Naive B cell (primary cell): ENCODE measurements around the gene SLC22A6. TPM values are rescaled to one million over a fixed set of nuclear protein-coding genes. Genes with fewer than 3 reads are reported as not detected.
A peak's percentile ranks its signal among the peaks of the same experiment; 100 is the strongest.
"Not testable (repeated sequence)": the region's sequence is repeated elsewhere in the genome, so short reads cannot be mapped to it uniquely, and the experiment has no call there.

ENCODE experiments used
- ATAC-seq, 2 donors: fragments of 150-1000 bp; cut with Tn5 transposase; 2 replicates each; pipeline ENCODE4 v1.10.0; 2021; ENCODE audit warnings: low read depth in 2 of 2, mild to moderate bottlenecking in 2 of 2, moderate library complexity in 2 of 2
- DNase-seq: peaks from one replicate; pipeline ENCODE4 v3.0.0; 2022
- H3K27ac Mint-ChIP-seq, 6 donors: one replicate each; pipeline ENCODE4 v1.8.0; 2020 to 2022; ENCODE audit warnings: mild to moderate bottlenecking in 6 of 6, mixed read lengths in 6 of 6, moderate library complexity in 5 of 6, inconsistent platforms in 2 of 6
- H3K27me3 Mint-ChIP-seq, 3 donors: one replicate each; pipeline ENCODE4 v1.8.0; 2021 to 2022; ENCODE audit warnings: mixed read lengths in 3 of 3, mild to moderate bottlenecking in 1 of 3
- H3K36me3 Mint-ChIP-seq, 2 donors: one replicate each; pipeline ENCODE4 v1.8.0; 2020 to 2022; ENCODE audit warnings: mixed read lengths in 2 of 2, inconsistent platforms in 1 of 2, mild to moderate bottlenecking in 1 of 2
- H3K4me1 Mint-ChIP-seq, 3 donors: one replicate each; pipeline ENCODE4 v1.8.0; 2020 to 2022; ENCODE audit warnings: mixed read lengths in 3 of 3, inconsistent platforms in 1 of 3, mild to moderate bottlenecking in 1 of 3, moderate library complexity in 1 of 3
- H3K4me3 Mint-ChIP-seq, 8 donors: one replicate each; pipeline ENCODE4 v1.8.0; 2020 to 2022; ENCODE audit warnings: mild to moderate bottlenecking in 8 of 8, mixed read lengths in 8 of 8, moderate library complexity in 8 of 8, inconsistent platforms in 2 of 8
- H3K9me3 Mint-ChIP-seq, 7 donors: one replicate each; pipeline ENCODE4 v1.8.0; 2020 to 2022; ENCODE audit warnings: mixed read lengths in 7 of 7, mild to moderate bottlenecking in 5 of 7, inconsistent platforms in 2 of 7, moderate library complexity in 1 of 7
- polyA plus RNA-seq, 6 donors: library from polyadenylated mRNA; unstranded; fragments of 300-500 nt; fragmentation: Illumina TruSeq; gene quantifications; one replicate each; pipeline ENCODE4 v1.2.3, GENCODE V29; 2021; ENCODE audit warnings: low read depth in 6 of 6

Gene SLC22A6
- polyA plus RNA-seq, 6 donors from 2014 or later: not detected

GRCh38 chr11:62976109-62976508 lies 8.7 kb downstream of the SLC22A6 start:
- no peak overlapping the region for H3K27ac Mint-ChIP-seq
- no peaks in the 10 kb centered on the region for H3K36me3 Mint-ChIP-seq
- no peak for ATAC-seq
- H3K4me3 Mint-ChIP-seq: no peak overlapping the region
- no peaks in the 10 kb centered on the region for H3K9me3 Mint-ChIP-seq
- DNase-seq: no peak
- H3K27me3 Mint-ChIP-seq: peaks cover 18 to 57% (median 41%) of the 10 kb centered on the region in 3 donors
- no peaks in the 10 kb centered on the region for H3K4me1 Mint-ChIP-seq

- DNase-seq (no peak), ATAC-seq (no peak)
- Mint-ChIP-seq H3K36me3 (no peaks in the 10 kb centered on the region), H3K4me1 (no peaks in the 10 kb centered on the region), H3K4me3 (no peak overlapping the region), H3K27ac (no peak overlapping the region), H3K27me3 (peaks cover 13 to 54% (median 43%) of the 10 kb centered on the region in 3 donors), H3K9me3 (no peaks in the 10 kb centered on the region)
These were observed 9.8 kb downstream of the SLC22A6 start for GRCh38 chr11:62974848-62975522.

GRCh38 chr11:62965574-62965973 lies 19.2 kb downstream of the SLC22A6 start:
- Mint-ChIP-seq H3K27me3 (peaks cover 28 to 42% (median 41%) of the 10 kb centered on the region in 3 donors), H3K36me3 (no peaks in the 10 kb centered on the region)

GRCh38 chr11:62962391-62962790 lies 22.4 kb downstream of the SLC22A6 start:
- peaks cover 41 to 50% (median 44%) of the 10 kb centered on the region in 3 donors for H3K27me3 Mint-ChIP-seq

More at GRCh38 chr11:62965574-62965973, 19.2 kb downstream of the SLC22A6 start:
- no peak for DNase-seq
- no peak for ATAC-seq
- Mint-ChIP-seq H3K9me3 (peaks cover 0 to 18% (median 5%) of the 10 kb centered on the region in 7 donors), H3K4me3 (no peak overlapping the region), H3K27ac (no peak overlapping the region), H3K4me1 (no peaks in the 10 kb centered on the region)

GRCh38 chr11:62961017-62961570 lies 23.7 kb downstream of the SLC22A6 start:
- DNase-seq: no peak
- no peak overlapping the region for H3K4me3 Mint-ChIP-seq
- H3K27me3 Mint-ChIP-seq: peaks cover 37 to 45% (median 43%) of the 10 kb centered on the region in 3 donors
- no peak for ATAC-seq
- H3K27ac Mint-ChIP-seq: no peak overlapping the region
- no peaks in the 10 kb centered on the region for H3K36me3 Mint-ChIP-seq
- H3K4me1 Mint-ChIP-seq: no peaks in the 10 kb centered on the region
- H3K9me3 Mint-ChIP-seq: peaks cover 0 to under 1% (median 0%) of the 10 kb centered on the region in 7 donors

More at GRCh38 chr11:62962391-62962790, 22.4 kb downstream of the SLC22A6 start:
- ATAC-seq (no peak), DNase-seq (no peak)
- Mint-ChIP-seq H3K27ac (no peak overlapping the region), H3K9me3 (peaks cover 0 to 13% (median 3%) of the 10 kb centered on the region in 7 donors), H3K4me1 (no peaks in the 10 kb centered on the region), H3K4me3 (no peak overlapping the region), H3K36me3 (no peaks in the 10 kb centered on the region)

GRCh38 chr11:62959422-62959980 lies 25.3 kb downstream of the SLC22A6 start:
- ATAC-seq (no peak), DNase-seq (no peak)
- Mint-ChIP-seq H3K27me3 (peaks cover 23 to 40% (median 32%) of the 10 kb centered on the region in 3 donors), H3K36me3 (no peaks in the 10 kb centered on the region), H3K9me3 (no peaks in the 10 kb centered on the region), H3K27ac (peak overlapping the region in 1 of 6 donors; percentile 68), H3K4me3 (no peak overlapping the region), H3K4me1 (no peaks in the 10 kb centered on the region)

- ATAC-seq (no peak), DNase-seq (no peak)
- H3K4me3 Mint-ChIP-seq: no peak overlapping the region
- H3K36me3 Mint-ChIP-seq: no peaks in the 10 kb centered on the region
- peaks cover 30 to 46% (median 37%) of the 10 kb centered on the region in 3 donors for H3K27me3 Mint-ChIP-seq
- H3K9me3 Mint-ChIP-seq: no peaks in the 10 kb centered on the region
- no peaks in the 10 kb centered on the region for H3K4me1 Mint-ChIP-seq
- H3K27ac Mint-ChIP-seq: peak overlapping the region in 1 of 6 donors; percentile 68
These were observed 26.0 kb downstream of the SLC22A6 start for GRCh38 chr11:62958547-62959421.

GRCh38 chr11:62957147-62957546 lies 27.6 kb downstream of the SLC22A6 start:
- Mint-ChIP-seq H3K27ac (no peak overlapping the region), H3K27me3 (peaks cover 30 to 42% (median 31%) of the 10 kb centered on the region in 3 donors)
- no peak for ATAC-seq

GRCh38 chr11:62954478-62954877 lies 30.3 kb downstream of the SLC22A6 start:
- Mint-ChIP-seq H3K4me3 (no peak overlapping the region), H3K27me3 (peaks cover 35 to 41% (median 37%) of the 10 kb centered on the region in 3 donors), H3K36me3 (no peaks in the 10 kb centered on the region)

More at GRCh38 chr11:62957147-62957546, 27.6 kb downstream of the SLC22A6 start:
- H3K36me3 Mint-ChIP-seq: no peaks in the 10 kb centered on the region
- DNase-seq: no peak
- H3K9me3 Mint-ChIP-seq: no peaks in the 10 kb centered on the region
- H3K4me1 Mint-ChIP-seq: no peaks in the 10 kb centered on the region
- no peak overlapping the region for H3K4me3 Mint-ChIP-seq

GRCh38 chr11:62953811-62954210 lies 31.0 kb downstream of the SLC22A6 start:
- H3K9me3 Mint-ChIP-seq: no peaks in the 10 kb centered on the region
- no peak overlapping the region for H3K4me3 Mint-ChIP-seq
- ATAC-seq (no peak), DNase-seq (no peak)
- H3K27ac Mint-ChIP-seq: no peak overlapping the region
- peaks cover 30 to 35% (median 32%) of the 10 kb centered on the region in 3 donors for H3K27me3 Mint-ChIP-seq
- H3K4me1 Mint-ChIP-seq: no peaks in the 10 kb centered on the region
- no peaks in the 10 kb centered on the region for H3K36me3 Mint-ChIP-seq

More at GRCh38 chr11:62954478-62954877, 30.3 kb downstream of the SLC22A6 start:
- Mint-ChIP-seq H3K4me1 (no peaks in the 10 kb centered on the region), H3K9me3 (no peaks in the 10 kb centered on the region), H3K27ac (no peak overlapping the region)
- no peak for ATAC-seq
- DNase-seq: no peak

- peaks cover 0 to 6% (median 0%) of the 10 kb centered on the region in 7 donors for H3K9me3 Mint-ChIP-seq
- peaks cover 35 to 47% (median 40%) of the 10 kb centered on the region in 3 donors for H3K27me3 Mint-ChIP-seq
- H3K4me3 Mint-ChIP-seq: peak overlapping the region in 1 of 8 donors; percentile 55
- ATAC-seq (no peak), DNase-seq (no peak)
- H3K4me1 Mint-ChIP-seq: no peaks in the 10 kb centered on the region
- no peak overlapping the region for H3K27ac Mint-ChIP-seq
- H3K36me3 Mint-ChIP-seq: no peaks in the 10 kb centered on the region
These were observed 35.9 kb downstream of the SLC22A6 start for GRCh38 chr11:62948765-62949320.

GRCh38 chr11:62945538-62945937 lies 39.2 kb downstream of the SLC22A6 start:
- not testable (repeated sequence) for ATAC-seq, DNase-seq, H3K4me3 Mint-ChIP-seq, H3K9me3 Mint-ChIP-seq, H3K36me3 Mint-ChIP-seq, H3K4me1 Mint-ChIP-seq
- Mint-ChIP-seq H3K27ac (peak overlapping the region in 1 of 6 donors; percentile 6), H3K27me3 (peaks cover 37 to 56% (median 54%) of the 10 kb centered on the region in 3 donors)

GRCh38 chr11:62937528-62937927 lies 47.2 kb downstream of the SLC22A6 start:
- H3K9me3 Mint-ChIP-seq, H3K4me1 Mint-ChIP-seq, DNase-seq, ATAC-seq, H3K36me3 Mint-ChIP-seq, H3K4me3 Mint-ChIP-seq: not testable (repeated sequence)
- Mint-ChIP-seq H3K27me3 (peaks cover 16 to 50% (median 39%) of the 10 kb centered on the region in 3 donors), H3K27ac (peak overlapping the region in 1 of 6 donors; percentile 80)
